ENCODE results near the gene VMP1.
"Not testable (repeated sequence)": the region's sequence is repeated elsewhere in the genome, so short reads cannot be mapped to it uniquely, and the experiment has no call there.

Gene VMP1

DNA sequence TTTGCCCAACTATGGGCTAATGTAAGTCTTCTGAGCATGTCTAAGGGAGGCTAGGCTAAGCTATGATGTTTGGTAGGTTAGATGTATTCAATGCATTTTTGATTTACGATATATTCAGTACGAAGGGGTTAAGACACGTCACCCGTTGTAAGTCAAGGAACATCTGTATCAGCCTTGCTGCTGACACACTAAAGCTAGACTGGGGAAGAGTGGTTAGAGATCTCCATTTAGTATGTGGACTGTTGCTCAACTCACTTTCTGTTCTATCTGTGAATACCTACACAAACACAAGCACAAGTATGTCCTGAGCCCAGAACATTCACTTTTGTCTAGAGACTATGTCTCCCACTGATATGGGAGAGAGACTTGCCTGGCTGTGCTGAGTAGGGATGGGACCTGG is 71.5 kb downstream of the VMP1 start:
- DNase-seq (ENCODE audit: low read depth in 3 of 3) = no peak

DNA sequence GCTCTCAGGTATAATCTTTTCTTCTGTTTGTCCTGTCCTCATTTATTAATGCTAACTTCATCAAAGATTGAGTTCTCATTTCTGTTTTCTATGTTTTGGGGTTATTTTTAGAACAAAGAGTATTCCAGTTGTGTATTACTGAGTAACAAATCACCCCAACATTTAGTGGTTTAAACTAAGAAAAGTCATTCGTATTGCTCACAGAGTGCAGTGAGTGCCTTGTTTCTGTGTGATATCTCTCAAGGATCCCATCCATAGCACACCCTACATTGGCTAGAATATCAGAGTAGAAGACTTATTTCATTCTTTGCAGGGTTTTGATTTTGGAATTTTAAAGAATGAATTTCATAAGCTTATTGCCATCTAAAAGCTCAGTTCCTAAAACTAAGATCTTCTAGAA is 72.1 kb downstream of the VMP1 start:
- DNase-seq (ENCODE audit: low read depth in 3 of 3) = no peak

DNA sequence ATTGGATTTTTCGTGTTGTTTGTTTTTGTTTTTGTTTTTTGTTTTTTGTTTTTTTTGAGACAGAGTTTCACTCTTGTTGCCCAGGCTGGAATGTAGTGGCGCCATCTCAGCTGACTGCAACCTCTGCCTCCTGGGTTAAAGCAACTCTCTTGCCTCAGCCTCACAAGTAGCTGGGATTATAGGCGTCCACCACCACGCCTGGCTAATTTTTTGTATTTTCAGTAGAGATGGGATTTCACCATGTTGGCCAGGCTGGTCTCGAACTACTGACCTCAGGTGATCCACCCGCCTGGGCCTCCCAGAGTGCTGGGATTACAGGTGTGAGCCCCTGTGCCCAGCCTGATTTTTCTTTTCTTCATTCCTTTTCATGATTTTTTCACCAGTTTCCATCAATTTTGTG is 73.1 kb downstream of the VMP1 start:
- not testable (repeated sequence) for DNase-seq (ENCODE audit: low read depth in 3 of 3)

DNA sequence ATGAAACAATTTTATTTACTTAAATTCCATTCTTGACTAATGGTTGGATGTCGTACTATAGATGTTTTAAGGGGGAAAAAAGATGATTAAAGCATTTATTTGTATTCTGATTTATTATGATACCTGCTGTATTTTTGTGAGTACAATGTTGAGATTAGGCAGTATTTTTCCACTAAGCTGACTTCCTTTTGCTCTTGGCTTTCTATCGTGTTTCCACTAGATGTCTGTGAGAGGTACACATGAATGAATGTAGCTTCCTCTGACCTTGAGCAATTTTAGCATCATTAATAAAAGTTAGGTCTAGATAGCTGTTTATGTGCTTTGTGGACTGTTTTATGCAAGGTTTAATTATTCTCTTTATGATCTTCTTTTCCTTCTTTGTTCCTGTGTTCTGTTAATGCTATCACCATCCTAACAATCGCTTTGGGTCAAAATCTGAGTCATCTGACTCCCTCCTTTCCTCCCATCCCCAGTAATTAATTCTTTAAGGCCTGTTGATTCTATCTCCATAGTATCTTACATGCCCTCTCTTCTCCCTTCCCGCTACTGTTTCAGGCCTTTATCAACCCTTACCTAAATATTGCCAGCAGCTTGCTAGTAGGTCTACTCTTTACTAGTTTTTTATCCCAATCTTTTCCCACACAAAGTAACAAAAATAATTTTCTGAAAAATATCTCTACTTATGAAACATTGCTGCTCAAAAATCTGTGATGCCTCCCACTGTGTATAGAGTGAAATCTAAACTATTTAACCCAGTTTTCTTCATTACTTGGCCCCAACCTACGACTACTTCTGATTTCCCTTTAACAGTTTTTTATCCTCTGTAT is 76.0 kb downstream of the VMP1 start:
- no peak for DNase-seq (ENCODE audit: low read depth in 3 of 3)

DNA sequence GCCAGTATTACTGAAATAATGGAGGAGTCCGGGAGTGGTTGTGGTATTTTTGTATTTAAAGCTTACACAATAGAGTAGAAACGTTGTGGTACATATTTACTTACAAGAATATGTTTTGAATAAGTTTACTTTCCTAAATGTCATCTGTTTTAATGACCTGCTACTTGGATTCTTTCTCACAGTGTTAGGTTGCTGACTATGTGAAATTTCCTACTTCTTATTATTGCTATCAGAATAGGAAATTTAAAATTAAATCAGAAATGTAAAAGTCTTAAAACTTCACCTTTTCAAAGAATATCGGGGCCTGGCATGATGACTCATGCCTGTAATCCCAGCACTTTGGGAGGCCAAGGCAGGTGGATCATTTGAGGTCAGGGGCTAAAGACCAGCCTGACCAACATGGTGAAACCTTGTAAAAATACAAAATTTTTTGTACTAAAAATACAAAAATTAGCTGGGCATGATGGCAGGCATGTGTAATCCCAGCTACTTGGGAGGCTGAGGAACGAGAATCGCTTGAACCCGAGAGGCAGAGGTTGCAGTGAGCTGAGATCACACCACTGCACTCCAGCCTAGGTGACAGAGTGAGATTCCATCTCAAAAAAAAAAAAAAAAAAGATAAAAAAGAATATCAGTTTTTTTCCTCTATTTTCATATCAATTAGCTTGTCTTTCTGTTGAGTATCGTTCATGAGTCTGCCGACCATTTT is 77.8 kb downstream of the VMP1 start:
- no peak for DNase-seq (ENCODE audit: low read depth in 3 of 3)

DNA sequence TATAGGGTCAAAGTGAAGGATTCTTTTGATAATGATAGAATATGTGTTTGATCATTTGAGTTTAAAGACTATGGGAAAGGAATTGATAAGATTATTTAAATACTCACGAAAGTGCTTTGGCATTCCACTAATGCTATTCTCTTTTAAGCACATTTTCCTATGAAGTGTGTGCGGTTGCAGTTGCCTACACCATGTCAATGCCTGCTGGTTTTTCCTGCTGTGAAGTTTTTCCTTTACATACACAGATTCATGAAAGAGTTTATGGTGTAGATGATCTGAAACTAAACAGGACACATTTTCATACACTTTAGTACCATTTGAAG is 78.7 kb downstream of the VMP1 start:
- DNase-seq (ENCODE audit: low read depth in 3 of 3) = no peak

DNA sequence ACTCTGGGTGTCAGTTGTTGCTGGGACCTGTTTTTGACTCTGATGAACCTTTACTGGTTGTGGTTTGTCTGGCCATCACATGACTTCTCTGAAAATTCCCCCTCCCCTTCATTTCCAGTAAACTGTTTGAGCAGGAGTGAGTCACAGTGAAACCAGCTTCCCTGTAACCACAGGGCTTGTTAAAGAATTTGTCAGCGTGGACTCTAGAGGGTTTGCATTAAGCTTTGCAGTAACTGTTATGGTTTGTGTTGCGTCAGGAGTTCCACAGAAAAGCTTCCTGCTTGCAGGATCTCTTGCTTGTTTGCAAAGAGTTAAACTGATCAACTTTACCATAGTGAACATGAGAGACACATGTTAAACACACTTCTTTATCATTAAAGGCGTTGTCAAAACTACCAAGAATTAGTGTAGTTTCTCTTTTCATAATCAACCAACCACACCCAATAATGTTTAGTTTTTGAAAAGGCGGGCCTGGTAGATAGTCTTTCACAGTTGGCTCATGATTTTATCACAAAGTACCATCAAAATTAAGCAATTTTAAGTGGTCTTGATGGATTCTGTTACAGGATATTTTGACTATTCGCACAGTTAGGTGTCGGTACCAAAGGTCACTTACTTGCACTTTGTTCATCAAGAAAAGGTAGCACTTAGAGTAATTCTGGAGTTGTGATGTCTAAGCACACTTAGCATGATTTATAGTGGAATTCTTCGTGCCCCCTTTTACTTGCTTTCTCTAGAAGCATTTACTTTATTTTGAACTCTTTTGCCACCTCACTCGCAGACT is 79.3 kb downstream of the VMP1 start:
- DNase-seq (ENCODE audit: low read depth in 3 of 3) = peak in 2 of 3 experiments; percentile 41 to 72

DNA sequence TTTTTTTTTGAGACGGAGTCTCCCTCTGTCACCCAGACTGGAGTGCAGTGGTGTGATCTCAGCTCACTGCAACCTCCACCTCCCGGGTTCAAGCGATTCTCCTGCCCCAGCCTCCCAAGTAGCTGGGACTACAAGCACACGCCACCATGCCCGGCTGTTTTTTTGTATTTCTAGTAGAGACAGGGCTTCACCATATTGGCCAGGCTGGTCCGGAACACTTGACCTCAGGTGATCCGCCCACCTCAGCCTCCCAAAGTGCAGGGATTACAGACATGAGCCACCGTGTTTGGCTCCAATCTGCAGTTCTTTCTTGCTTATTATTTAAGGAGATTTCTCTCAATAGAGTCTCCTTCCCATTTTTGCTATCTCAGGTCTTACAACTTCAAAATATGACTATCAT is 82.4 kb downstream of the VMP1 start:
- not testable (repeated sequence) for DNase-seq (ENCODE audit: low read depth in 3 of 3)

DNA sequence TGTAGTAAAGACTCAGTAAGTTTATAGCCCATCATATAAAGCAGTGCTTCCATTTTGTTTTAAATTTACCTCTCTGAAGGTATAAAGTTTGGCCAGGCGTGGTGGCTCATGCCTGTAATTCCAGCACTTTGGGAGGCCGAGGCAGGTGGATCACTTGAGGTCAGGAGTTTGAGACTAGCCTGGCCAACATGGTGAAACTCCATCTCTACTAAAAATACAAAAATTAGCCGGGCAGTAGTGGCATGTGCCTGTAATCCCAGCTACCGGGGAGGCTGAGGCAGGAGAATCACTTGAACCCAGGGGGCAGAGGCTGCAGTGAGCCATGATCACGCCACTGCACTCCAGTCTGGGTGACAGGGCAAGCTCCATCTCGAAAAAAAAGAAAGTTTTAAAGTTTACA is 83.0 kb downstream of the VMP1 start:
- DNase-seq (ENCODE audit: low read depth in 3 of 3) = not testable (repeated sequence)

DNA sequence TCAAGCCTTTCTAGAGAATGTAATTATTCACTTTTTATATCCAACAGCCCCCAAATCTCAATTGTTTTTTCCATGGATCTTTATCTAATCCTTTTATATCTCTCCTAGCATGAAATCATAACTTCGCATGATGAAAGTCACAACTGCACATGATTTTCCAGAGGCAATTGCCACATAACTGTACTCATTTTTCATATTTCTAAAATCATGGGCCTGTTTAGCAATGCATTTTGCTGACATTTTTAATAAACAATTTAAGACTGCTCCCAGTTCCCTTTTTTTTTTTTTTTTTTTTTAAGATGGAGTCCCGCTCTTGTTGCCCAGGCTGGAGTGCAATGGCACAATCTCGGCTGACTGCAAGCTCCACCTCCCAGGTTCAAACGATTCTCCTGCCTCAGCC is 83.5 kb downstream of the VMP1 start:
- no peak for DNase-seq (ENCODE audit: low read depth in 3 of 3)

DNA sequence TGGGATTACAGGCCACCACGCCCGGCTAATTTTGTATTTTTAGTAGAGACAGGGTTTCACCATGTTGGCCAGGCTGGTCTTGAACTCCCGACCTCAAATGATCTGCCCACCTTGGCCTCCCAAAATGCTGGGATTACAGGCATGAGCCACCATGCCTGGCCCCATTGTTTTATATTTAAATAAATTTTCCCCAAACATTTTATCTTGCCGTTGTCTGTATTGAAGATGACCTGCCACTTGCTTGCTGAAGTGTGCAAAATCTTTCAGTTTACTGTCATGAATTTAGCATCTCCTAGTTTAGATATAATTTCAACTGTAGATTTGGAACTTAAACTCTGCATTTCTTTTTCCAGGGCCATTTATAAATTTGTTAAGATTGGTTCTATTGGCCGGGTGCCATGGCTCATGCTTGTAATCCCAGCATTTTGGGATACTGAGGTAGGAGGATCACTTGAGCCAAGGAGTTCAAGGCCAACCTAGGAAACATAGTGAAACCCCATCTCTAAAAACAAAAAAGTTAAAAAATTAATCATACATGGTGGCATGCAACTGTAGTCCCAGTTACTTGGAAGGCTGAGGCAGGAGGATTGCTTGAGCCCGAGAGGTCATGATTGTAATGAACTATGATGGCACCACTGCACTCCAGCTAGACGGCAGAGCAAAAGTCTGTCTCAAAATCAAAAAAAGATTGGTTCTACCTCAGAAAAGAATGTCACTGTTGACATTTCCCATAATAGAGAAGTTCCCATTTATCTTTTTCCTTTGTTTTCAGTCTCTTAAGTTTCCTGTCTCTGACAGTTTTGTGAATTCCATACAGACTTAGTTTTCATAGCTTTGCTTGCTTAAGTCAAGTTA is 84.4 kb downstream of the VMP1 start:
- no peak for DNase-seq (ENCODE audit: low read depth in 3 of 3)

DNA sequence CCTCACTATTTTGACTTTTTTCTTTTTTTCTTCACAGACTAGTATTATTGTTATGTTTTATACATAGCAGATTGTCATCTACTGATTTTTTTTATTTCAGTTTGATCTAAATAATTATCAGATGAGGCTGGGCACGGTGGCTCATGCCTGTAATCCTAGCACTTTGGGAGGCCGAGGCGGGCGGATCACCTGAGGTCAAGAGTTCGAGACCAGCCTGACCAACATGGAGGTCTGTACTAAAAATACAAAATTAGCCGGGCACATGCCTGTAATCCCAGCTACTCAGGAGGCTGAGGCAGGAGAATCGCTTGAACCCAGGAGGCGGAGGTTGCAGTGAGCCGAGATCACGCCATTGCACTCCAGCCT is 85.0 kb downstream of the VMP1 start:
- DNase-seq (ENCODE audit: low read depth in 3 of 3) = not testable (repeated sequence)

DNA sequence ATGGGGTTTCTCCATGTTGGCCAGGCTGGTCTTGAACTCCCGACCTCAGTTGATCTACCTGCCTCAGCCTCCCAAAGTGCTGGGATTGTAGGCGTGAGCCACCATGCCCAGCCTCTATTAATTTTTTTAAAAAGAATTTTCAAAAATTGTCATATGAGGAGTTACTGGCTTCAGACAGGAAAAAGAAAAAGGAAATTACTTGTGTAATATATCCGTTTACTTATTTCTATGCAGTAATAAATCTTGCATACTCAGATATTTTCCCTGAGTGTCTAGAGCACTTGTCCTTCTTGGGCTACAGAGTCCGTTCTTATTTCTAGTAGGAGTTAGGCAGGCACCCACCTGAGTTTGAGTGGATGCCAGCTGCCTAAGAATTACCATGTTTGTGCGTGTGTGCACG is 85.8 kb downstream of the VMP1 start:
- DNase-seq (ENCODE audit: low read depth in 3 of 3) = no peak

DNA sequence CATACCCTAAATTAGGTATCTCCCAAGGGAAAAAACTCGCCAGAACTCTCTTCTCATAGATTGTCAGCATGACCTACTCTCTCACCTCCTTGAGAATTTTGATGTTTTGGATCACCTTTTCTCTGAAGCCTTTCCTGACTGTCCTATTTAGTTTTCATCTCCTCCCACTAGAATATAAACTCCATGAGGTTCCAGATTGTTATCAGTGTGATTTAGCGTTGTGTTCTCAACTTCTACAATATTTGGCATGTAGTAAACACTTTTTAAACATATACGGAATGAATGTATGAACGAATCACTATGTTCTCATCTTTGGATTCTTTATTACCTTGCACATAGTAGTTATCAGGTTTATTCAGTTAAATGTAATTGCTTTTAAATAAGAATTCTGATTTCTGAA is 88.7 kb downstream of the VMP1 start:
- no peak for DNase-seq (ENCODE audit: low read depth in 3 of 3)

DNA sequence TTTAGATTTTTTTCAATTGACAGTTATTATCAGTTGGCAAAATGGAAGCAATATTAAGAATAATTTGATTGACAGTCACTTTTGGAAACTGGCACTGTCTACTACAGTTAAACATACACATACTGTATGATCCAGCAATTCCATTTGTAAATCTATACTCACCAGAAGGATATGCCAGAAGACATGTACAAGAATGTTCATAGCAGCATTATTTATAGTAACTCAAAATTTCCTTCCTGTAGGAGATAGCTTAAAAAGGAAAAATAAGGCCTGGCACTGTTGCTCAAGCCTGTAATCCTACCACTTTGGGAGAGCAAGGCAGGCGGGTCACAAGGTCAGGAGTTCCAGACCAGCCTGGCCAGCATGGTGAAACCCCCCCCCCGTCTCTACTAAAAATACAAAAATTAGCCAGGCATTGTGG is 89.3 kb downstream of the VMP1 start:
- no peak for DNase-seq (ENCODE audit: low read depth in 3 of 3)

DNA sequence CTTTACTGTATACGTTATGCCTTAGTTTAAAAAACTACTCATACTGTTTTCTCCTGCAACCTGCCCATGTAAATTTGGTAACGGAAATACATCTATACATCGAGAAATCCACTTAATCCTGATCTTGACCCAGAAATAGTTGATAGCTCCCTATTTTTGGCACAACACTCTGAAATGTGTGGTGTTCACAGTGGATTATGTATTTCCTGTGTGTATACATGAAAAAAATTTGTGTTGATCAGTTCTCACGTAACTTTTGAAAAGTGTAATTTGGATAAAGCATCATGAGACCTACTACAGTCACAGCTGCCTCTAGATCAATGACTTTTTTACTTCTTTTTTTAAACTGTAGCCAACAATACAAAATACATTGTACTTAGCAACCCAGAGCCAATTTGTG is 90.7 kb downstream of the VMP1 start:
- no peak for DNase-seq (ENCODE audit: low read depth in 3 of 3)

DNA sequence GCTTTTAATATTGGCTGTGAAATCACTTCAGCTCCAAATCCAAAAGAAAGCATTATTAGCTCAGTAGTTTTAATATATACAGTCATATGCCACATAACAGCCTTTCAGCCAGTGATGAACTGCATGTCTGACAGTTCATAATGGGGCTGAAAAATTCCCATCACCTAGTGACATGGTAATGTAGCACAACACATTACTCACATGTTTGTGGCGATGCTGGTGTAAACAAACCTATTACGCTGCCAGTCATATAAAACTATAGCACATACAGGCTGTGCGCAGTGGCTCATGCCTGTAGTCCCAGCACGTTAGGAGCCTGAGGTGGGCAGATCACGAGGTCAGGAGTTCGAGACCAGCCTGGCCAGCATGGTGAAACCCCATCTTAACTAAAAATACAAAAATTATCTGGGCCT is 93.1 kb downstream of the VMP1 start:
- DNase-seq (ENCODE audit: low read depth in 3 of 3) = no peak

DNA sequence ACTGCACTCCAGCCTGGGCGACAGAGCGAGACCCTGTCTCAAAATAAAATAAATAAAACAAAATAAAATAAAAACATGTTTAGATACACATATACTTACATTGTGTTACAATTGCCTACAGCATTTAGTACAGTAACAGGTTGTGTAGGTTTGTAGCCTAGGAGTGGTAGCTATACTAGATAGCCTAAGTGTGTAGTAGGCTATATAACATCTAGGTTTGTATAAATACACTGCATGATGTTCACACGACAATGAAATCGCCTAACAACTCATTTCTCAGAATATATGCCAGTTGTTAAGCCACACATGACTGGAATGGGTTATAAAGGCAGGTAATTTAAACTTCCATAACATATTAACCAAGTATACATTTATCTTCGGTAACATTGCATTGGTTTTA is 94.7 kb downstream of the VMP1 start:
- DNase-seq (ENCODE audit: low read depth in 3 of 3) = no peak

DNA sequence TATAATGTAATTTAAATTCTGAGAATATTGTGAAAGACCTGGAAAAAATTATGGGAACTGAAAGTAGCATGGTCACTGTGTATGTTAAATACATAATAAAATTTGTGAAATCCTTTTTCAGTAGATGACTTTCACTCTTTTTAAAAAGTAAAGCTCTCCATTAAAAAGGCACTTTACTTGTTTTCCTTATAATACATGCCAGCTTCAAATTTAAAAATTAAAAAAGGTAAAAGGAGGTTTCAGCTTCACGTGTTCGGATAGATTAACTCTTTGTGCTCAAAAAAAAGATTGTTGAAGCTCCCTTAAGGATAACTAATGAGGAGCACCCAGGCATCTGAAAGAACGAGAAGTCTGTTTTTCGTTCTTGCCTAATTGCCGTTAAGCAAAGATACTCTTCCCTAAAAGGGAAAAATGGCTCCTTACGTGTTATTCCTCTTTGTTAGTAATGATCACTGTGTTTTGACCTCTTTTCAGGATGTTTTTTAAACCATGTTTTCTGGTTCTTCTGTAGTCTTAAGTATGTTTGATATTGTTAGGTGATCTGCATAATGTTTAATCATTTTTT is 97.5 kb downstream of the VMP1 start:
- no peak for DNase-seq (ENCODE audit: low read depth in 3 of 3)

DNA sequence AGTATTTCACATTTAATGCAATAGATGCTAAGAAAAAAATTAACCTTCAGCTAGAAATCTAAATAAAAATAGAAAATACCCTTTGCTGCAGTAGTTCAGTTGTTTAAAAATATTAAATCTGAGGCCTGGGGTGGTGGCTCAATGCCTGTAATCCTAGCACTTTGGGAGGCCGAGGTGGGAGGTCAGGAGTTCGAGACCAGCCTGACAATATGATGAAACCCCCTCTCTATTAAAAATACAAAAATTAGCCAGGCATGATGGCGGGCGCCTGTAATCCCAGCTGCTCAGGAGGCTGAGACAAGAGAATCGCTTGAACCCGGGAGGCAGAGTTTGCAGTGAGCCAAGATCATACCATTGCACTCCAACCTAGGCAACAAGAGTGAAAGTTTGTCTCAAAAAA is 98.9 kb downstream of the VMP1 start:
- not testable (repeated sequence) for DNase-seq (ENCODE audit: low read depth in 3 of 3)

DNA sequence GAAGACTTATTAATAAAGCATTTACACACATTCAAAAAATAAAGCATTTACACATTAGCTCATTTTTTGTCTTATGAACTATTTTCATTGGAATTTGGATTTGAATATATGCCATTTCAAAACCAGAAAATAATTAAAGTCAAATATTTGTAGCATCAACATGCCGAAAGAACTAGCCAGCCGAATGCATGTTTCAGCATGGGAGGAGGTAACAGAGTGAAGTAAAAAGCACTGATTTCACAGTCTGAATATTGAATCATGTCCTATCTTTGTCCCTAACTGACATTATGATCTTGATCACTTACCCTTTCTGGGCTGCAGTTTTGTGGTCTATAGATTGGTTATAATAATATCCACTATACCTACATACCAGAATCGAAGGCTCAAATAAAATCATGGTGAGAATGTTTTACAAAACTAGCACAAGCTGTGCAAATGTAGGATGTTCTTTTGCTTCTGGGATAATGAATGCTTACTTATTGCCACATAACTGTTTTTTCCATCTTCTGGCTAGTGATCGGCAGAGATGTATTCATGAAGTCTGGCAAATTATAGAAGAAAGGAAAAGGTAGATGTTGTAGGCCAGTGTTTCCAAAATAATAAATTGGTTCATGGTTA is 100.5 kb downstream of the VMP1 start:
- no peak for DNase-seq (ENCODE audit: low read depth in 3 of 3)
